K562 (cell line): ENCODE results near the gene RSPRY1. TPM values are rescaled to one million over a fixed set of nuclear protein-coding genes. Genes with fewer than 3 reads are reported as not detected.

ENCODE experiments used
- AFF1 ChIP-seq, 2 experiments: fragments of 450-650 bp; IDR thresholded peaks; 2 replicates each; pipeline ENCODE4 v1.6.1; 2018; ENCODE audit warnings: mild to moderate bottlenecking in 2 of 2, low read depth in 1 of 2; ENCODE audit not compliant: partially characterized antibody in 2 of 2
- ARID1B ChIP-seq: fragments of 450-650 bp; IDR thresholded peaks from 2 replicates; pipeline ENCODE4 v1.6.1; 2016; ENCODE audit warnings: antibody characterized with exemption, mild to moderate bottlenecking, inconsistent platforms
- BMI1 ChIP-seq: fragments of 150-350 bp; IDR thresholded peaks from 2 replicates; pipeline ENCODE4 v1.6.1; 2014; ENCODE audit warnings: low read length
- BRD9 ChIP-seq: fragments of 450-650 bp; IDR thresholded peaks from 2 replicates; pipeline ENCODE4 v1.6.1; 2018; ENCODE audit warnings: low read depth; ENCODE audit not compliant: partially characterized antibody
- CTBP1 ChIP-seq: fragments of 450-650 bp; IDR thresholded peaks from 2 replicates; pipeline ENCODE4 v1.6.1; 2016; ENCODE audit warnings: borderline replicate concordance
- HCFC1 ChIP-seq: IDR thresholded peaks from 2 replicates; pipeline ENCODE4 v1.6.1; 2012; ENCODE audit warnings: low read depth, low read length, improper control_type of control experiment
- KDM5B ChIP-seq: fragments of 200-600 bp; sonication (generic); IDR thresholded peaks from 2 replicates; pipeline ENCODE4 v1.6.1; 2012; ENCODE audit warnings: low read depth, mild to moderate bottlenecking, moderate library complexity, low read length, control low read depth, inconsistent platforms; ENCODE audit not compliant: insufficient replicate concordance
- NCOR1 ChIP-seq: fragments of 450-650 bp; IDR thresholded peaks from 2 replicates; pipeline ENCODE4 v1.6.1; 2016; ENCODE audit warnings: mild to moderate bottlenecking, moderate library complexity
- PML ChIP-seq: IDR thresholded peaks from 2 replicates; pipeline ENCODE4 v1.6.1; 2012; ENCODE audit warnings: low read length, inconsistent platforms
- POLR2G ChIP-seq: fragments of 200-400 bp; formaldehyde crosslinking; IDR thresholded peaks from 2 replicates; pipeline ENCODE4 v1.6.1; 2017; ENCODE audit warnings: low read depth, mild to moderate bottlenecking, antibody characterized with exemption, low read length, moderate library complexity
- SIN3A ChIP-seq, 2 experiments: fragments of 150-350 bp in 1 of 2; IDR thresholded peaks; 2 replicates each; pipeline ENCODE4 v1.6.1; 2011 to 2016; ENCODE audit warnings: borderline replicate concordance in 2 of 2, low read depth in 2 of 2, low read length in 2 of 2, mild to moderate bottlenecking in 2 of 2, moderate library complexity in 2 of 2; ENCODE audit not compliant: control insufficient read depth in 1 of 2
- SMAD3 ChIP-seq: fragments of 450-650 bp; formaldehyde crosslinking; conservative IDR thresholded peaks from 2 replicates; pipeline ENCODE4 v1.4.0; 2020; ENCODE audit warnings: mild to moderate bottlenecking
- ZEB2 ChIP-seq: fragments of 450-650 bp; IDR thresholded peaks from 2 replicates; pipeline ENCODE4 v1.6.1; 2016
- ZNF165 ChIP-seq: fragments of 250-450 bp; sonication (Bioruptor Pico); IDR thresholded peaks from 2 replicates; pipeline ENCODE4 v1.4.0; 2020; ENCODE audit warnings: borderline replicate concordance
- ZNF174 ChIP-seq: fragments of 250-450 bp; sonication (Bioruptor Pico); IDR thresholded peaks from 2 replicates; pipeline ENCODE4 v1.4.0; 2020; ENCODE audit warnings: mild to moderate bottlenecking
- ZNF277 ChIP-seq: fragments of 250-450 bp; sonication (Bioruptor Pico); IDR thresholded peaks from 2 replicates; pipeline ENCODE4 v1.8.0; 2022; ENCODE audit warnings: inconsistent platforms, mild to moderate bottlenecking, moderate library complexity, borderline replicate concordance
- ZNF3 ChIP-seq: fragments of 250-450 bp; sonication (Bioruptor Pico); IDR thresholded peaks from 2 replicates; pipeline ENCODE4 v1.5.0; 2021; ENCODE audit warnings: mild to moderate bottlenecking, moderate library complexity
- ZNF644 ChIP-seq: fragments of 200-800 bp; sonication (Bioruptor generic); IDR thresholded peaks from 2 replicates; pipeline ENCODE4 v1.6.1; 2016; ENCODE audit warnings: low read depth, missing genetic modification characterization, missing compliant biosample characterization
- polyA plus RNA-seq, 8 experiments: library from polyadenylated mRNA; depleted of rRNA in 4 of 8; stranded (reverse) in 5 of 8; unstranded in 3 of 8; fragments of >200 nt; fragmentation: Nextera tagmentation in 2 of 8; fragmentation: Illumina TruSeq in 1 of 8; extraction: Ambion mirVana in 2 of 8; extraction: Trizol in 1 of 8; gene quantifications; 2 replicates each; pipeline versions ENCODE4 v1.2.1 to v1.2.3, GENCODE V29; 2011 to 2014; ENCODE audit warnings: inconsistent platforms in 1 of 8, missing spikeins in 1 of 8
- total RNA-seq, 7 experiments: library from RNA; depleted of rRNA in 6 of 7; stranded (reverse); fragments of >200 nt in 6 of 7; fragmentation: Illumina TruSeq in 2 of 7; extraction: Trizol in 2 of 7; gene quantifications; 2 replicates each; pipeline versions ENCODE4 v1.2.1 to v1.2.3, GENCODE V29; 2011 to 2021; ENCODE audit warnings: low replicate concordance in 1 of 7
- TF ChIP-seq, protein P1 (sequence below), 2 experiments: IDR thresholded peaks; 2 replicates each; pipeline ENCODE4 v1.6.1; 2011; ENCODE audit warnings: borderline replicate concordance in 1 of 2, control low read depth in 1 of 2, low read depth in 1 of 2, low read length in 1 of 2, mild to moderate bottlenecking in 1 of 2, mixed read lengths in 1 of 2, moderate library complexity in 1 of 2; ENCODE audit not compliant: insufficient read depth in 1 of 2, insufficient read length in 1 of 2, poor library complexity in 1 of 2, severe bottlenecking in 1 of 2; ENCODE audit errors: extremely low read depth in 1 of 2
- TF ChIP-seq, protein P2 (sequence below): fragments of 450-650 bp; conservative IDR thresholded peaks from 2 replicates; pipeline ENCODE4 v1.6.1; 2016; ENCODE audit warnings: missing genetic modification characterization, low read depth, mild to moderate bottlenecking, missing compliant biosample characterization, moderate library complexity

Gene RSPRY1
- total and polyA plus RNA-seq, 9 of the 15 experiments (the other 6 are each of a cell fraction or from before 2014, with no cell fraction given): 10.2 to 27.8 (median 20.8) TPM

- TF ChIP-seq ZNF277 (CRISPR knock-in tag): no peak
- TF ChIP-seq SIN3A (IDR thresholded peaks at IDR 0.05; ENCODE audit: borderline replicate concordance in 2 of 2, control insufficient read depth in 1 of 2, low read depth in 2 of 2, low read length in 2 of 2): no peak
- TF ChIP-seq NCOR1: no peak
- TF ChIP-seq ARID1B: peak; percentile 75
- no peak for TF ChIP-seq ZNF3 (CRISPR knock-in tag)
- TF ChIP-seq ZNF165: no peak
- TF ChIP-seq, protein P1, sequence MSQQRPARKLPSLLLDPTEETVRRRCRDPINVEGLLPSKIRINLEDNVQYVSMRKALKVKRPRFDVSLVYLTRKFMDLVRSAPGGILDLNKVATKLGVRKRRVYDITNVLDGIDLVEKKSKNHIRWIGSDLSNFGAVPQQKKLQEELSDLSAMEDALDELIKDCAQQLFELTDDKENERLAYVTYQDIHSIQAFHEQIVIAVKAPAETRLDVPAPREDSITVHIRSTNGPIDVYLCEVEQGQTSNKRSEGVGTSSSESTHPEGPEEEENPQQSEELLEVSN (IDR thresholded peaks at IDR 0.05; ENCODE audit: borderline replicate concordance in 1 of 2, extremely low read depth in 1 of 2, insufficient read depth in 1 of 2, insufficient read length in 1 of 2, low read depth in 1 of 2, low read length in 1 of 2, poor library complexity in 1 of 2, severe bottlenecking in 1 of 2): no peak
- TF ChIP-seq BRD9: no peak
- TF ChIP-seq PML: no peak
- TF ChIP-seq ZNF644 (tag): no peak
- TF ChIP-seq ZEB2: peak; percentile 70; the same call in 1 of the 2 replicates
- TF ChIP-seq ZNF174: no peak
- no peak for TF ChIP-seq BMI1
- TF ChIP-seq POLR2G: no peak
- no peak for TF ChIP-seq AFF1 (IDR thresholded peaks at IDR 0.05; ENCODE audit: low read depth in 1 of 2, partially characterized antibody in 2 of 2)
- peak; percentile 86; the same call in 1 of the 2 replicates for TF ChIP-seq CTBP1
- TF ChIP-seq HCFC1: no peak
- TF ChIP-seq KDM5B: no peak
- TF ChIP-seq, protein P2, sequence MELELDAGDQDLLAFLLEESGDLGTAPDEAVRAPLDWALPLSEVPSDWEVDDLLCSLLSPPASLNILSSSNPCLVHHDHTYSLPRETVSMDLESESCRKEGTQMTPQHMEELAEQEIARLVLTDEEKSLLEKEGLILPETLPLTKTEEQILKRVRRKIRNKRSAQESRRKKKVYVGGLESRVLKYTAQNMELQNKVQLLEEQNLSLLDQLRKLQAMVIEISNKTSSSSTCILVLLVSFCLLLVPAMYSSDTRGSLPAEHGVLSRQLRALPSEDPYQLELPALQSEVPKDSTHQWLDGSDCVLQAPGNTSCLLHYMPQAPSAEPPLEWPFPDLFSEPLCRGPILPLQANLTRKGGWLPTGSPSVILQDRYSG: no peak
- no peak for TF ChIP-seq SMAD3 (CRISPR knock-in tag)
Observed at GRCh38 chr16:57140931-57141668, 45.0 kb upstream of the RSPRY1 start (continued).
